ENCODE measurements around the gene SLC25A22.

- TF ChIP-seq CTCF (conservative IDR thresholded peaks at IDR 0.05; ENCODE audit: low read length) (no peak), EZH2phosphoT487 (IDR thresholded peaks at IDR 0.05; ENCODE audit: borderline replicate concordance) (no peak)
Measured at GRCh38 chr11:773425-773824, 24.7 kb downstream of the SLC25A22 start.

All from Loucy (cell line).